Measurements from ENCODE around the gene RASSF10. TPM values are rescaled to one million over a fixed set of nuclear protein-coding genes. Genes with fewer than 3 reads are reported as not detected.

RASSF10 gene
- polyA plus RNA-seq, 1 experiment: not detected

DNA sequence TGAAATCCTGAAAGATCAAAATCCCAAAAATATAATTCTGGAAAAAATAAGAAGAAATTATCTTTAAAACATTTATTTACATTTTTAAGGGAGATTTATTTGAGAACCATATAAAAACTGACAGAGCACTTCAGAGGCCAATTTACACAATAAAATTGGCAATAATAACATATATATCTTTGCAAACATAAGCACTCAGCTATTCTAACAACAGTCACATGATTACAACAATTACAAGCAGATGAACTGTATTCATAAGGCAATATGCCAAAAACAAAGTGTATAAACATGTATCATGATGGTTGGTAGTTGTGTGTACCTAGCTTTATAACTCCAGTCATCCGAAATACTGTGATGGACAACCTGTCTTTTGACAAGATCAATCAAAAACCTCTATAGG, 17.7 kb upstream of the RASSF10 start:
- H3K4me3 ChIP-seq (ENCODE audit: low read depth, low read length): no peak overlapping the region
- peaks cover 3% of the 10 kb centered on the region for H3K27me3 ChIP-seq (ENCODE audit: control insufficient read depth, insufficient read depth, low read length)
- DNase-seq (ENCODE audit: low read depth): no peak
- CTCF ChIA-PET: interaction anchor here (0.5 kb wide), 1 partner anchor 394 kb away, joined by 3 read pairs; no protein-coding TSS in a partner anchor
- H3K36me3 ChIP-seq (ENCODE audit: control insufficient read depth, insufficient read depth, low read length): no peaks in the 10 kb centered on the region
- TF ChIP-seq, protein P1, sequence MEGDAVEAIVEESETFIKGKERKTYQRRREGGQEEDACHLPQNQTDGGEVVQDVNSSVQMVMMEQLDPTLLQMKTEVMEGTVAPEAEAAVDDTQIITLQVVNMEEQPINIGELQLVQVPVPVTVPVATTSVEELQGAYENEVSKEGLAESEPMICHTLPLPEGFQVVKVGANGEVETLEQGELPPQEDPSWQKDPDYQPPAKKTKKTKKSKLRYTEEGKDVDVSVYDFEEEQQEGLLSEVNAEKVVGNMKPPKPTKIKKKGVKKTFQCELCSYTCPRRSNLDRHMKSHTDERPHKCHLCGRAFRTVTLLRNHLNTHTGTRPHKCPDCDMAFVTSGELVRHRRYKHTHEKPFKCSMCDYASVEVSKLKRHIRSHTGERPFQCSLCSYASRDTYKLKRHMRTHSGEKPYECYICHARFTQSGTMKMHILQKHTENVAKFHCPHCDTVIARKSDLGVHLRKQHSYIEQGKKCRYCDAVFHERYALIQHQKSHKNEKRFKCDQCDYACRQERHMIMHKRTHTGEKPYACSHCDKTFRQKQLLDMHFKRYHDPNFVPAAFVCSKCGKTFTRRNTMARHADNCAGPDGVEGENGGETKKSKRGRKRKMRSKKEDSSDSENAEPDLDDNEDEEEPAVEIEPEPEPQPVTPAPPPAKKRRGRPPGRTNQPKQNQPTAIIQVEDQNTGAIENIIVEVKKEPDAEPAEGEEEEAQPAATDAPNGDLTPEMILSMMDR (IDR thresholded peaks at IDR 0.05; ENCODE audit: insufficient read depth, low read depth, low read length): no peak
- POLR2A ChIA-PET: no interaction called here

DNA sequence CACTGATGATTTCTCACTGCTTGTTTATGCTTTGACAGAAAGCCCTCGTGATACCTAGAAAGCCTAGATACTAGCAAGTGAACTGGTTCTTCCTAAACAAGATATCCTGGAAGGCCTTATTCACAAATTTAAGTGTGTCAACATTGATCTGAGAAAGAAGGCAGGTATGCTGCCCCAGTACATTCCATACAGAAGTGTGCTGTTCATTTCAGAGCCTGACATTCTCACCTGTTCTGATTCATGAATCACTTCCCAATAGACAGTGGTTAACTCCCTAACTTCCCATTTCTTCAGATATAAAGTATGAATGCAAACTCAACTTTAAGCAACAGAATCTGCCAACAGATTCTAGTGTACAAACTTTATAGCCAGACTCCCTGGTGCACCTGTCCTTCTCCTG, 15.5 kb upstream of the RASSF10 start:
- TF ChIP-seq, protein P1 (IDR thresholded peaks at IDR 0.05; ENCODE audit: insufficient read depth, low read depth, low read length): no peak
- Histone ChIP-seq H3K27me3 (ENCODE audit: control insufficient read depth, insufficient read depth, low read length) (peaks cover 3% of the 10 kb centered on the region), H3K4me3 (ENCODE audit: low read depth, low read length) (no peak overlapping the region), H3K36me3 (ENCODE audit: control insufficient read depth, insufficient read depth, low read length) (no peaks in the 10 kb centered on the region)
- ChIA-PET CTCF (interaction anchor here (1.0 to 1.3 kb wide), 3 partner anchors 11 to 158 kb away, joined by 3 read pairs; no protein-coding TSS in a partner anchor), POLR2A (no interaction called here)
- no peak for DNase-seq (ENCODE audit: low read depth)

DNA sequence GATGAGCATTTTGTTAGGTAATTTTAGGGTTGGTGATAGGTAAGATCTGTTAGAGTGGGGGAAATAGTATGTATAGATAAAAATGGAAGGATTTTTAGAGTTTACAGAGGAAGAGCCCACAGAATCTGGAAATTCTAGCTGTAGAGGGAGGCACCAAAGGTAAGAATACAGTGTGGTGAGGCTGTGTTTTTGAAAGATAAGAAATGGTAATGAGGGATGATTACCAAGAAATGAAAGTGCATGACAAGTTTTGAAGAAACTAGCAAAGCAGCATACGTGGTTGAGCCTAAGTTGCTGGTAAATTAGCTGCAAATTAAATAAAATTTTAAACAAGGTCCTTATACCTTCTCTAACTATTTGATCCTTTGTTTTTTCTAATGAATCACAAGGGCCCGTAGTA, 14.6 kb upstream of the RASSF10 start:
- Histone ChIP-seq H3K36me3 (ENCODE audit: control insufficient read depth, insufficient read depth, low read length) (no peaks in the 10 kb centered on the region), H3K4me3 (ENCODE audit: low read depth, low read length) (no peak overlapping the region), H3K27me3 (ENCODE audit: control insufficient read depth, insufficient read depth, low read length) (peaks cover 5% of the 10 kb centered on the region)
- DNase-seq (ENCODE audit: low read depth): no peak
- TF ChIP-seq, protein P1 (IDR thresholded peaks at IDR 0.05; ENCODE audit: insufficient read depth, low read depth, low read length): no peak
- ChIA-PET CTCF (no interaction called here), POLR2A (no interaction called here)

DNA sequence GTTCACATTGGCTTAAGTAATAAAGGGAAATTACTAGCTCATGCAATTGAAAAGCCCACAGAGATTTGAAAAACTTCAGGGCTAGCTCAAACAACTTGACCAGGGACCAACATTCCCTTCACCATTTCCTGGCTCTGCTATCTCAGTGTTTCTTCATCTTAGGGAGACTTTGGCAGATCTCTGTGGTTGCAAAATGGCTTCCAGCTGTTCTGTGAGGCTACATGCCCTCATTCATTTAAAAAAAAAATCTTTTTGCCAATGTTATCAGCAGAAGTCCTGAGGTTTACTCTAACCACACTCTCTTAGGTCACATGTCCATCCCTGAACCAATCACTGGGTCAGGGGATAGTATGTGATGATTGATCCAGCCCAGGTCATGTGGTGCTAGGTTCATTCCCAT, 13.9 kb upstream of the RASSF10 start:
- ChIA-PET CTCF (no interaction called here), POLR2A (no interaction called here)
- no peaks in the 10 kb centered on the region for H3K36me3 ChIP-seq (ENCODE audit: control insufficient read depth, insufficient read depth, low read length)
- H3K27me3 ChIP-seq (ENCODE audit: control insufficient read depth, insufficient read depth, low read length): peaks cover 5% of the 10 kb centered on the region
- no peak for DNase-seq (ENCODE audit: low read depth)
- no peak overlapping the region for H3K4me3 ChIP-seq (ENCODE audit: low read depth, low read length)
- TF ChIP-seq, protein P1 (IDR thresholded peaks at IDR 0.05; ENCODE audit: insufficient read depth, low read depth, low read length): no peak

DNA sequence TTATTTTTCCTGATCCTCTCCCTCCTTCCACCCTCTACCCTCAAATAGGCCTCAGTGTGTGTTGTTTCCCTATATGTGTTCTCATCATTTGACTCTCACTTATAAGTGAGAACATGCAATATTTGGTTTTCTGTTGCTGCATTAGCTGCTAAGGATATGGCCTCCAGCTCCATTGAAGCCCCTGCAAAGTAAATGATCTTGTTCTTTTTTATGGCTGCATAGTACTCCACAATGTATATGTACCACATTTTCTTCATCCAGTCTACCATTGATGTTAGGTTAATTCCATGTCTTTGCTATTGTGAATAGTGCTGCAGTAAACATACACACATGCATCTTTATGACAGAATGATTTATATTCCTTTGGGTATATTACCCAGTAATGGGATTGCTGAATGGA, 13.3 kb upstream of the RASSF10 start:
- peaks cover 5% of the 10 kb centered on the region for H3K27me3 ChIP-seq (ENCODE audit: control insufficient read depth, insufficient read depth, low read length)
- DNase-seq (ENCODE audit: low read depth): no peak
- H3K36me3 ChIP-seq (ENCODE audit: control insufficient read depth, insufficient read depth, low read length): no peaks in the 10 kb centered on the region
- ChIA-PET CTCF (interaction anchor here (1.0 kb wide), 1 partner anchor 140 kb away, joined by 3 read pairs; no protein-coding TSS in a partner anchor), POLR2A (no interaction called here)
- TF ChIP-seq, protein P1 (IDR thresholded peaks at IDR 0.05; ENCODE audit: insufficient read depth, low read depth, low read length): no peak
- H3K4me3 ChIP-seq (ENCODE audit: low read depth, low read length): no peak overlapping the region

Data from BJ (cell line).